Karpas-422 (cell line): ENCODE results near the gene DYNC2H1. TPM values are rescaled to one million over a fixed set of nuclear protein-coding genes. Genes with fewer than 3 reads are reported as not detected.

Experiments used
- DNase-seq: peaks from one replicate; pipeline ENCODE4 v3.0.0-alpha.2; 2015
- H2AFZ ChIP-seq: fragments of 200-600 bp; sonication (generic); 2 replicates; pipeline ENCODE4 v1.6.1; 2014; ENCODE audit warnings: antibody characterized with exemption, low read length, mixed read lengths
- H3K27ac ChIP-seq: fragments of 200-600 bp; sonication (generic); 2 replicates; pipeline ENCODE4 v1.5.1; 2014; ENCODE audit warnings: mild to moderate bottlenecking, low read length, moderate library complexity
- H3K27me3 ChIP-seq: fragments of 200-600 bp; sonication (generic); 2 replicates; pipeline ENCODE4 v1.6.1; 2014; ENCODE audit warnings: low read length, mixed read lengths
- H3K36me3 ChIP-seq: fragments of 200-600 bp; sonication (generic); 2 replicates; pipeline ENCODE4 v1.6.1; 2014; ENCODE audit warnings: low read length, mixed read lengths; ENCODE audit not compliant: insufficient read depth
- H3K4me1 ChIP-seq: fragments of 200-600 bp; sonication (generic); 2 replicates; pipeline ENCODE4 v1.6.1; 2014; ENCODE audit warnings: mild to moderate bottlenecking, low read length, mixed read lengths
- H3K4me2 ChIP-seq: fragments of 200-600 bp; sonication (generic); 2 replicates; pipeline ENCODE4 v1.6.1; 2014; ENCODE audit warnings: low read length, low read depth, mild to moderate bottlenecking; ENCODE audit not compliant: poor library complexity, severe bottlenecking
- H3K4me3 ChIP-seq: fragments of 200-600 bp; sonication (generic); 2 replicates; pipeline ENCODE4 v1.5.1; 2014; ENCODE audit warnings: mild to moderate bottlenecking, antibody characterized with exemption, low read length, mixed read lengths
- H3K79me2 ChIP-seq: fragments of 200-600 bp; sonication (generic); 2 replicates; pipeline ENCODE4 v1.6.1; 2014; ENCODE audit warnings: mild to moderate bottlenecking, low read length, mixed read lengths
- H3K9ac ChIP-seq: fragments of 200-600 bp; sonication (generic); 2 replicates; pipeline ENCODE4 v1.6.0; 2014; ENCODE audit warnings: low read length
- H3K9me2 ChIP-seq: fragments of 200-600 bp; sonication (generic), shearing (Covaris generic); replicated peaks from 2 replicates; pipeline ENCODE4 v1.6.0; 2014; ENCODE audit warnings: mild to moderate bottlenecking, low read length, moderate library complexity; ENCODE audit not compliant: insufficient read depth
- H3K9me3 ChIP-seq: fragments of 300-700, 200-600 bp; sonication (generic); 2 replicates; pipeline ENCODE4 v1.6.1; 2014; ENCODE audit warnings: low read length, mixed read lengths
- H4K20me1 ChIP-seq: fragments of 200-600 bp; sonication (generic); 2 replicates; pipeline ENCODE4 v1.6.1; 2014; ENCODE audit warnings: mild to moderate bottlenecking, antibody characterized with exemption, low read length, low read depth; ENCODE audit not compliant: insufficient read depth
- total RNA-seq: library from RNA; depleted of rRNA; stranded (reverse); fragments of >200 nt; shearing (Covaris generic); gene quantifications from 2 replicates; pipeline ENCODE4 v1.2.3, GENCODE V29; 2014; ENCODE audit warnings: low replicate concordance

The DYNC2H1 gene
- total RNA-seq, 1 experiment from 2014 or later: 3.9 TPM

GRCh38 chr11:103266167-103266831 lies 157.1 kb downstream of the DYNC2H1 start:
- Histone ChIP-seq H3K27me3 (no peaks in the 10 kb centered on the region), H3K4me3 (no peak overlapping the region), H3K9ac (no peak overlapping the region), H3K79me2 (no peaks in the 10 kb centered on the region), H3K4me1 (no peaks in the 10 kb centered on the region), H3K36me3 (no peaks in the 10 kb centered on the region), H3K4me2 (no peak overlapping the region), H4K20me1 (no peaks in the 10 kb centered on the region), H3K9me2 (no peaks in the 10 kb centered on the region), H3K27ac (no peak overlapping the region), H2AFZ (no peak overlapping the region), H3K9me3 (no peaks in the 10 kb centered on the region)
- no peak for DNase-seq

DNA sequence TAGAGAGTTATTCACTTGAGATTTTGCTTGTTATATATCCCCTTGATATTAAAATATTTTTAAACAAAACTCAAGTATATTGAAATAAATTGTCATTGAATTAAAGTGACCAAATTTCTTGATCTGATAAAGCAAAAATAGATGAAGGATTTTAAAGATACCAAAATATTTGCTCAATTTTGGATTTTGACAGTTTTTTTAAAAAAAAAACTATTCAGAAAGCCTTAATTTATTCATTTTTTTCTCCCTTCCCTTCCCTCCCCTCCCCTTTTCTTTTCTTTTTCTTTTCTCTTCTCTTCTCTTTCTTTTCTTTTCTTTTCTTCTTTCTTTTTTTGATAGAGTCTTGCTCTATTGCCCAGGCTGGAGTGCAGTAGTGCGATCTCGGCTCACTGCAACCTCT lies 163.7 kb downstream of the DYNC2H1 start:
- no peak overlapping the region for H3K4me2 ChIP-seq
- no peaks in the 10 kb centered on the region for H3K79me2 ChIP-seq
- H3K36me3 ChIP-seq: no peaks in the 10 kb centered on the region
- H3K27me3 ChIP-seq: no peaks in the 10 kb centered on the region
- H4K20me1 ChIP-seq: no peaks in the 10 kb centered on the region
- H3K9me3 ChIP-seq: no peaks in the 10 kb centered on the region
- H3K4me1 ChIP-seq: no peaks in the 10 kb centered on the region
- no peak overlapping the region for H3K27ac ChIP-seq
- no peaks in the 10 kb centered on the region for H3K9me2 ChIP-seq
- DNase-seq: no peak
- H2AFZ ChIP-seq: no peak overlapping the region
- no peak overlapping the region for H3K4me3 ChIP-seq
- no peak overlapping the region for H3K9ac ChIP-seq

DNA sequence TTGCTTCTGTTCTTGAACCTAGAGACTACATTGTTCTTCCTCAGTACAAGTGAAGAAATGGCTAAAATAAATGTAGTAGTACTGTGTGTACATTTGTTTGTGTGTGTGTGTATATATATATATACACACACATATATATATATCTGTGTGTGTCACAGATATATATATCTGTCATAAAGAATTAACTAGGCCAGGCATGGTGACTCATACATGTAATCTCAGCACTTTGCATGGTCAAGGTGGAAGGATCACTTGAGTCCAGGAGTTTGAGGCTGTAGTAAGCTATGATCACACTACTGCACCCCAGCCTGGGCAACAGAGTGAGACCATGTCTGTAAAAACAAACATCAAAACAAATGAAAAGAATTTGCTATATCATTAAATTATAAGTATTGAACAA lies 164.8 kb downstream of the DYNC2H1 start:
- no peaks in the 10 kb centered on the region for H3K9me2 ChIP-seq
- no peaks in the 10 kb centered on the region for H3K9me3 ChIP-seq
- no peak overlapping the region for H3K9ac ChIP-seq
- DNase-seq: no peak
- no peak overlapping the region for H2AFZ ChIP-seq
- no peaks in the 10 kb centered on the region for H4K20me1 ChIP-seq
- no peaks in the 10 kb centered on the region for H3K4me1 ChIP-seq
- no peak overlapping the region for H3K4me2 ChIP-seq
- no peaks in the 10 kb centered on the region for H3K36me3 ChIP-seq
- no peaks in the 10 kb centered on the region for H3K27me3 ChIP-seq
- no peak overlapping the region for H3K4me3 ChIP-seq
- no peak overlapping the region for H3K27ac ChIP-seq
- H3K79me2 ChIP-seq: no peaks in the 10 kb centered on the region

DNA sequence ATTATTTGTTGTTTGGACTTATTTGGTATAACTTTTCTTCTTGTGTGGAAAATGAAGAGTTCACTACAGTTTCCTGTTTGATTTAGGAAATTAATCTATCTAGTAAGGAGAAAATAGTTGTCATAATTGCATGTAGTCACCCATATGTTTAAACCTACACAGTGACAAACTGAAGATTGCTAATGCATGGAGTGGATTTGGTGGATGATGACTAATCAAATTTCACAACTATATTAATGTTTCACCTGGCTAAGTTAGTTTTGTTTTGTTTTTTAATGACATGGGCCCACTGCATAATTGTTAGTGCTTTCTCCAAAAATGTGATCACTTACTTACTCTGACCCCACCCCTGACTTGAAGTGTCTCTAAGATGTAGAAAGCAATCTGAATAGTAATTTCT lies 170.6 kb downstream of the DYNC2H1 start:
- no peak overlapping the region for H3K9ac ChIP-seq
- H3K9me3 ChIP-seq: no peaks in the 10 kb centered on the region
- H4K20me1 ChIP-seq: no peaks in the 10 kb centered on the region
- H3K4me1 ChIP-seq: no peaks in the 10 kb centered on the region
- no peak overlapping the region for H3K4me2 ChIP-seq
- no peak overlapping the region for H2AFZ ChIP-seq
- H3K4me3 ChIP-seq: no peak overlapping the region
- H3K9me2 ChIP-seq: no peaks in the 10 kb centered on the region
- no peaks in the 10 kb centered on the region for H3K27me3 ChIP-seq
- no peak for DNase-seq
- no peaks in the 10 kb centered on the region for H3K36me3 ChIP-seq
- no peak overlapping the region for H3K27ac ChIP-seq
- H3K79me2 ChIP-seq: no peaks in the 10 kb centered on the region

DNA sequence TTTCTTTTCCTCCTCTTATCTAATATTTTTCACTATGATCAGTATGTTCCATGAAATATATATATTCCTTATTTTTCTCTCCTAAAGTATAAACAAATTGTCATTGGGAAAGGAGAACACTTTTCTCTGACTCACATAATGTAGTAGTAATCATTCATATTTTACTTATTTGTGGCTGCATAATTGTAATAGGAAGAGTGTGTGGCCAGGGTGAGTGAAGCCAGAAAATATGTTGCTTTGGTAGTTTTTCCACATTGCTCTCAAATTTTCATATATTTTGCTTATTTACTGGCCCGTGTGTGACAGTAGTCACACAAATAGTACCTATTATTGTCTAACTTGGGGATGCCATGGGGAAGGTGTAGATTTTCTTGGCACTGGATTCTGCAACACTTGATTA lies 172.1 kb downstream of the DYNC2H1 start:
- no peak overlapping the region for H3K27ac ChIP-seq
- no peaks in the 10 kb centered on the region for H3K27me3 ChIP-seq

GRCh38 chr11:103284260-103284659 lies 175.0 kb downstream of the DYNC2H1 start:
- Histone ChIP-seq H3K79me2 (no peaks in the 10 kb centered on the region), H3K9me2 (no peaks in the 10 kb centered on the region), H3K4me2 (no peak overlapping the region), H2AFZ (no peak overlapping the region), H3K9me3 (no peaks in the 10 kb centered on the region), H3K27ac (no peak overlapping the region), H3K4me3 (no peak overlapping the region), H3K9ac (no peak overlapping the region), H3K27me3 (no peaks in the 10 kb centered on the region; the same call in none of the 2 replicates), H3K36me3 (no peaks in the 10 kb centered on the region), H3K4me1 (no peaks in the 10 kb centered on the region), H4K20me1 (no peaks in the 10 kb centered on the region)
- no peak for DNase-seq

More for the DNA sequence above, 172.1 kb downstream of the DYNC2H1 start:
- no peaks in the 10 kb centered on the region for H3K9me3 ChIP-seq
- H3K36me3 ChIP-seq: no peaks in the 10 kb centered on the region
- no peaks in the 10 kb centered on the region for H4K20me1 ChIP-seq
- no peak overlapping the region for H3K4me3 ChIP-seq
- no peak overlapping the region for H3K4me2 ChIP-seq
- H3K79me2 ChIP-seq: no peaks in the 10 kb centered on the region
- no peak for DNase-seq
- no peaks in the 10 kb centered on the region for H3K4me1 ChIP-seq
- H3K9ac ChIP-seq: no peak overlapping the region
- H2AFZ ChIP-seq: no peak overlapping the region
- H3K9me2 ChIP-seq: no peaks in the 10 kb centered on the region

DNA sequence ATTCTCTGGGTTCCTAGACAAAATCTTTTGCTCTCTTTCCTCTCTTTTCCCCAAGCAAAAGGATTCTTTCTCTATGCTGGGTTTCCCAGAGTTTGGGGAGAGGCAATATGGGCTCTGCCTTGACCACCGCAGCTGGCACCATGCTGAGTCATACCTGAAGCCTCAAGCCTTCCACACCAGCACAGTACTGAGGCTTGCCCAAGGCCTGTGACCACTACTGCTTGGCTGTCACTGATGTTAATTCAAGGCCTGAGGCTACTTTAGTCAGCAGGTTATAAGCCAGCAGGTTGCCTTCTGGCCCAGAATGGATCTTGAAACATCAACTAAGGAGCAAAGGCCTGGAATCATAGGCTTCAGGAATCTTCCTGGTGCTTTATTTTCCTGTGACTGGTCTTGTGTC lies 185.3 kb downstream of the DYNC2H1 start:
- Histone ChIP-seq H3K4me3 (no peak overlapping the region), H2AFZ (no peak overlapping the region), H3K27me3 (peaks cover 2% of the 10 kb centered on the region; the same call in 1 of the 2 replicates), H3K9me3 (peaks cover 46% of the 10 kb centered on the region), H3K27ac (no peak overlapping the region), H3K9me2 (no peaks in the 10 kb centered on the region), H4K20me1 (no peaks in the 10 kb centered on the region), H3K4me2 (no peak overlapping the region), H3K9ac (no peak overlapping the region), H3K79me2 (no peaks in the 10 kb centered on the region), H3K36me3 (no peaks in the 10 kb centered on the region; the same call in 1 of the 2 replicates), H3K4me1 (no peaks in the 10 kb centered on the region)
- no peak for DNase-seq

- Histone ChIP-seq H3K9me2 (no peaks in the 10 kb centered on the region), H3K4me3 (no peak overlapping the region), H3K27me3 (peaks cover 2% of the 10 kb centered on the region; the same call in 1 of the 2 replicates), H3K27ac (no peak overlapping the region), H3K79me2 (no peaks in the 10 kb centered on the region), H3K9me3 (peaks cover 46% of the 10 kb centered on the region), H3K4me2 (no peak overlapping the region), H2AFZ (no peak overlapping the region), H3K36me3 (no peaks in the 10 kb centered on the region; the same call in 1 of the 2 replicates), H3K9ac (no peak overlapping the region), H3K4me1 (no peaks in the 10 kb centered on the region), H4K20me1 (no peaks in the 10 kb centered on the region)
- peak; percentile 60 for DNase-seq
Measured at GRCh38 chr11:103295704-103296103, 186.5 kb downstream of the DYNC2H1 start.
